Measurements from ENCODE around the gene ACO1.

- no peak for TF ChIP-seq EZH2phosphoT487 (IDR thresholded peaks at IDR 0.05; ENCODE audit: borderline replicate concordance, low read depth, low read length)
- no peak for TF ChIP-seq CTCF (conservative IDR thresholded peaks at IDR 0.05; ENCODE audit: low read length)
Measured at GRCh38 chr9:32401488-32401887, 17.0 kb downstream of the ACO1 start.
